Spleen (tissue), 7 donors: ENCODE measurements around the gene NDUFA3.

Source experiments
- POLR2A ChIP-seq, 3 donors: fragments of 450-650 bp; IDR thresholded peaks; one replicate each; pipeline ENCODE4 v1.5.1; 2017; ENCODE audit warnings: antibody characterized with exemption in 3 of 3, mild to moderate bottlenecking in 1 of 3
- POLR2AphosphoS5 ChIP-seq, 3 donors: sonication (generic); formaldehyde crosslinking; IDR thresholded peaks; one replicate each; pipeline ENCODE4 v1.5.1; 2017; ENCODE audit warnings: antibody characterized with exemption in 3 of 3
- TF ChIP-seq, protein P1 (sequence below), 11 experiments: fragments of 200-600 bp in 7 of 11; fragments of 450-650 bp in 4 of 11; sonication (generic) in 4 of 11; IDR thresholded peaks in 8 of 11; conservative IDR thresholded peaks in 3 of 11; 1 replicate in 7 of 11; 2 replicates in 4 of 11; pipeline versions ENCODE4 v1.4.0 to v1.8.0; 2016 to 2021; ENCODE audit warnings: antibody characterized with exemption in 11 of 11, inconsistent platforms in 4 of 11, mild to moderate bottlenecking in 1 of 11
- donor health status: DM: no; HTN: no; CAD: no; lungs with moderate emphysema.
- donor health status: DM: no; HTN: no; CAD: no.
- donor health status: DM: no; HTN: no; CAD: no.

DNA sequence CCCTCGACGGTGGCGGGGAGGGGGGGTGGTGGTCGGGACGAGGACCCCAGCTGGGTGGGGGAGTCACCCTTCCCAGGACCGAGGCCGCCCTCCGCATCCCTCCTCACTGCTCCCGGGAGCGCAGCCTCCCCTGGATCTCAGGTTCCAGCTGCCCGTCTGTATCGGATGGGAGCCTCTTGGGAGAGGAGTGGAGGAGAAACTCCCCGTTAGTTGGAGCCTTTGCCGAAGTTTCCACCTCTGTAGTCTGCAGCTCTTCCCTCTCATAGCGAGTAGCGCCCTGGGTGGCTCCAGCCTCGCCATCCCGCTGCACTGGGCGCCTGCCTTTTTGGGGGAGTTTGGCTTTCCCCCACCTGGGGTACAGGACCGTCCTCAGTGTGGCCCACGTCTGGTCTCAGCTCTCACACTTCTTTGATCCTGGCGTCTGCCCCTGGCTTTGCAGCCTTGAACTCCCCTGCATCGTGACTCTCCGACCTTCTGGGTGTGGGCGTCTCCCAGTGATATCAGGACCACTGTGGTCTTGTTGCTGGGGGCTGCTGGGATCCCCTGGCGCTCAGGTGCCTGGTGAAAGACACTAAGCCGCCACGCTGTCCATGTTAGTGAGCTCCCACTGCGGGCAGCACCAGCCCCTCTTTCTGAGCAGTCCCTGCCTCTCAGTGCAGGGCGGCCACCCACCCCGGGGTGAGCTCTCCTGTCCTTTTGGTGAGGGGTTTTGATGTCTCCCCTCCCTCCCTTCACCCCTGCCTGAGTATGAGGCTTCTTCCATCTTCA lies 36.0 kb downstream of the NDUFA3 start:
- TF ChIP-seq, protein P1, sequence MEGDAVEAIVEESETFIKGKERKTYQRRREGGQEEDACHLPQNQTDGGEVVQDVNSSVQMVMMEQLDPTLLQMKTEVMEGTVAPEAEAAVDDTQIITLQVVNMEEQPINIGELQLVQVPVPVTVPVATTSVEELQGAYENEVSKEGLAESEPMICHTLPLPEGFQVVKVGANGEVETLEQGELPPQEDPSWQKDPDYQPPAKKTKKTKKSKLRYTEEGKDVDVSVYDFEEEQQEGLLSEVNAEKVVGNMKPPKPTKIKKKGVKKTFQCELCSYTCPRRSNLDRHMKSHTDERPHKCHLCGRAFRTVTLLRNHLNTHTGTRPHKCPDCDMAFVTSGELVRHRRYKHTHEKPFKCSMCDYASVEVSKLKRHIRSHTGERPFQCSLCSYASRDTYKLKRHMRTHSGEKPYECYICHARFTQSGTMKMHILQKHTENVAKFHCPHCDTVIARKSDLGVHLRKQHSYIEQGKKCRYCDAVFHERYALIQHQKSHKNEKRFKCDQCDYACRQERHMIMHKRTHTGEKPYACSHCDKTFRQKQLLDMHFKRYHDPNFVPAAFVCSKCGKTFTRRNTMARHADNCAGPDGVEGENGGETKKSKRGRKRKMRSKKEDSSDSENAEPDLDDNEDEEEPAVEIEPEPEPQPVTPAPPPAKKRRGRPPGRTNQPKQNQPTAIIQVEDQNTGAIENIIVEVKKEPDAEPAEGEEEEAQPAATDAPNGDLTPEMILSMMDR (IDR thresholded peaks at IDR 0.05 in 8 of 11, conservative IDR thresholded peaks at IDR 0.05 in 3 of 11): no peak
- TF ChIP-seq POLR2AphosphoS5 (IDR thresholded peaks at IDR 0.05) (no peak), POLR2A (IDR thresholded peaks at IDR 0.05) (no peak)
